Adrenal gland (tissue), 5 donors: Measurements from ENCODE around the gene SDR42E2.

Source experiments
- CTCF ChIP-seq, 6 experiments: fragments of 450-650 bp in 4 of 6; fragments of 200-600 bp in 2 of 6; sonication (generic) in 1 of 6; IDR thresholded peaks; 1 replicate in 5 of 6; 2 replicates in 1 of 6; pipeline versions ENCODE4 v1.5.1 to v1.8.0; 2016 to 2021; ENCODE audit warnings: antibody characterized with exemption in 6 of 6, mild to moderate bottlenecking in 2 of 6, moderate library complexity in 1 of 6
- POLR2A ChIP-seq, 2 donors: fragments of 450-650 bp; IDR thresholded peaks; one replicate each; pipeline ENCODE4 v1.6.1; 2017; ENCODE audit warnings: antibody characterized with exemption in 2 of 2, mild to moderate bottlenecking in 2 of 2, moderate library complexity in 1 of 2
- donor health status: DM: no; HTN: no; CAD: no.

GRCh38 chr16:22219389-22220068, 57.2 kb downstream of the SDR42E2 start:
- TF ChIP-seq POLR2A (IDR thresholded peaks at IDR 0.05) (no peak), CTCF (IDR thresholded peaks at IDR 0.05) (no peak)
